ENCODE measurements around the gene RRAGC. TPM values are rescaled to one million over a fixed set of nuclear protein-coding genes. Genes with fewer than 3 reads are reported as not detected.

The RRAGC gene
- total and polyA plus RNA-seq, 2 of the 13 experiments (the other 11 are each of a cell fraction or from before 2014, with no cell fraction given), result 7.6 to 8.0 TPM

DNA sequence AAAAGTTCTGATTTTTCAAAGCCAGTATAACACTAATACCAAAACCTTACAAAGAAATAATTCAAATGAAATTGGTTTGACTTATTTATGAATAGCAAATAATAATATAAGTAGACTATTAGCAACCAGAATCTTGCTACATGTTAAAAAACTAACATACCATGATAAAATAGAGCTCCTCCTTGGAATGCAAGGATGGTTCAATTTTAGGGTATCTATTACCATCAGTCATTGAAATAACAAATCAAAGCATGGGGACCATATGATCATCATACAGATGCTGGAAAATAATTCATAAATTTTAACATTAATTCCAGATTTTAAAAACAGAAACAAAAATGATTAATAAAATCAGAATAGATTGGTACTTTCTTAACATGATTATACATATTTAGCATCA, 66.3 kb downstream of the RRAGC start:
- Histone ChIP-seq H3K4me3 (replicated peaks in 1 of 3; ENCODE audit: insufficient read depth in 1 of 3, low read depth in 2 of 3, low read length in 3 of 3) (no peak overlapping the region), H3K4me1 (ENCODE audit: insufficient read depth, low read length) (no peaks in the 10 kb centered on the region), H3K9me3 (ENCODE audit: low read length) (peaks cover 4% of the 10 kb centered on the region; the same call in 1 of the 2 replicates), H3K27me3 (ENCODE audit: control insufficient read depth in 1 of 2, insufficient read depth in 2 of 2, low read length in 2 of 2) (peaks cover 0 to 14% of the 10 kb centered on the region in 2 experiments; a peak in 3 of 5 replicates), H3K27ac (ENCODE audit: extremely low read length, insufficient read depth, low read length) (no peak overlapping the region), H3K36me3 (replicated peaks in 1 of 2; ENCODE audit: control insufficient read depth in 1 of 2, insufficient read depth in 2 of 2, low read length in 2 of 2) (no peaks in the 10 kb centered on the region), H3K4me2 (ENCODE audit: low read depth, low read length) (no peak overlapping the region), H3K79me2 (ENCODE audit: insufficient read depth, low read length) (no peaks in the 10 kb centered on the region), H4K20me1 (ENCODE audit: insufficient read depth, low read length) (no peaks in the 10 kb centered on the region), H2AFZ (ENCODE audit: low read length) (no peak overlapping the region), H3K9ac (ENCODE audit: insufficient read depth, low read depth, low read length) (no peak overlapping the region)
- ChIA-PET CTCF (ENCODE audit: low intra/inter-chr PET ratio, low total read pairs) (no interaction called here), POLR2A (no interaction called here)
- TF ChIP-seq, protein P1, sequence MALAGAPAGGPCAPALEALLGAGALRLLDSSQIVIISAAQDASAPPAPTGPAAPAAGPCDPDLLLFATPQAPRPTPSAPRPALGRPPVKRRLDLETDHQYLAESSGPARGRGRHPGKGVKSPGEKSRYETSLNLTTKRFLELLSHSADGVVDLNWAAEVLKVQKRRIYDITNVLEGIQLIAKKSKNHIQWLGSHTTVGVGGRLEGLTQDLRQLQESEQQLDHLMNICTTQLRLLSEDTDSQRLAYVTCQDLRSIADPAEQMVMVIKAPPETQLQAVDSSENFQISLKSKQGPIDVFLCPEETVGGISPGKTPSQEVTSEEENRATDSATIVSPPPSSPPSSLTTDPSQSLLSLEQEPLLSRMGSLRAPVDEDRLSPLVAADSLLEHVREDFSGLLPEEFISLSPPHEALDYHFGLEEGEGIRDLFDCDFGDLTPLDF (CRISPR knock-in tag; IDR thresholded peaks at IDR 0.05), result no peak
- TF ChIP-seq ZSCAN20 (CRISPR knock-in tag; IDR thresholded peaks at IDR 0.05; ENCODE audit: borderline replicate concordance) (no peak), ZBTB20 (CRISPR knock-in tag; IDR thresholded peaks at IDR 0.05; ENCODE audit: borderline replicate concordance, low read depth) (no peak), ZNF552 (CRISPR knock-in tag; IDR thresholded peaks at IDR 0.05; ENCODE audit: borderline replicate concordance) (no peak), MXD4 (CRISPR knock-in tag; IDR thresholded peaks at IDR 0.05) (no peak), SNAPC2 (CRISPR knock-in tag; IDR thresholded peaks at IDR 0.05) (no peak)
- TF ChIP-seq, protein P2, sequence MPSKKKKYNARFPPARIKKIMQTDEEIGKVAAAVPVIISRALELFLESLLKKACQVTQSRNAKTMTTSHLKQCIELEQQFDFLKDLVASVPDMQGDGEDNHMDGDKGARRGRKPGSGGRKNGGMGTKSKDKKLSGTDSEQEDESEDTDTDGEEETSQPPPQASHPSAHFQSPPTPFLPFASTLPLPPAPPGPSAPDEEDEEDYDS (CRISPR knock-in tag; IDR thresholded peaks at IDR 0.05), result no peak
- TF ChIP-seq, protein P3, sequence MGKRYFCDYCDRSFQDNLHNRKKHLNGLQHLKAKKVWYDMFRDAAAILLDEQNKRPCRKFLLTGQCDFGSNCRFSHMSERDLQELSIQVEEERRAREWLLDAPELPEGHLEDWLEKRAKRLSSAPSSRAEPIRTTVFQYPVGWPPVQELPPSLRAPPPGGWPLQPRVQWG (CRISPR knock-in tag; IDR thresholded peaks at IDR 0.05; ENCODE audit: borderline replicate concordance, low read depth), result no peak
- in situ Hi-C loops (cut with HindIII; ENCODE audit: extremely low pct_ligation_motif_present, low pct_unique_long_range_greater_than_20kb), result no loop called here
- ATAC-seq, result no peak
- no peak for DNase-seq (ENCODE audit: low spot score)
- FAIRE-seq, result no peak
- intact Hi-C loops (cut with micrococcal nuclease; ENCODE audit: unreplicated experiment), result no loop called here
- BruUV-seq (replicated peaks), result no TSS peak
